Fibroblast of skin of back (primary cell): ENCODE measurements around the gene ZNRF3.
"Not testable (repeated sequence)": the region's sequence is repeated elsewhere in the genome, so short reads cannot be mapped to it uniquely, and the experiment has no call there.

Source experiments
- DNase-seq: peaks from one replicate; pipeline ENCODE4 v3.0.0-alpha.2; 2013

ZNRF3 gene

GRCh38 chr22:29070490-29070889 lies 187.1 kb downstream of the ZNRF3 start:
- DNase-seq, result no peak

- no peak for DNase-seq
Measured at GRCh38 chr22:29071261-29072045, 188.1 kb downstream of the ZNRF3 start.

- peak; percentile 71 for DNase-seq
Measured at GRCh38 chr22:29072193-29072978, 189.0 kb downstream of the ZNRF3 start.

GRCh38 chr22:29072979-29073617 lies 189.7 kb downstream of the ZNRF3 start, which contains the start of gene KREMEN1:
Gene KREMEN1 (plus strand): TSS chr22:29073035. CDS start chr22:29073131, 96 bp downstream.
- DNase-seq, result no peak

GRCh38 chr22:29073618-29074275 lies 190.4 kb downstream of the ZNRF3 start:
- no peak for DNase-seq

- DNase-seq, result no peak
Measured at GRCh38 chr22:29074276-29074772, 191.0 kb downstream of the ZNRF3 start.

GRCh38 chr22:29078036-29078868 lies 194.9 kb downstream of the ZNRF3 start:
- DNase-seq, result no peak

- DNase-seq, result no peak
Measured at GRCh38 chr22:29078869-29079207, 195.5 kb downstream of the ZNRF3 start.

- DNase-seq, result no peak
Measured at GRCh38 chr22:29079218-29079901, 196.0 kb downstream of the ZNRF3 start.

GRCh38 chr22:29080106-29080975 lies 197.0 kb downstream of the ZNRF3 start:
- no peak for DNase-seq

GRCh38 chr22:29081517-29082236 lies 198.3 kb downstream of the ZNRF3 start:
- no peak for DNase-seq

- no peak for DNase-seq
Measured at GRCh38 chr22:29082826-29083545, 199.6 kb downstream of the ZNRF3 start.

GRCh38 chr22:29083576-29083932 lies 200.2 kb downstream of the ZNRF3 start:
- DNase-seq, result not testable (repeated sequence)

- DNase-seq, result no peak
Measured at GRCh38 chr22:29083933-29084591, 200.7 kb downstream of the ZNRF3 start.

GRCh38 chr22:29087012-29087411 lies 203.6 kb downstream of the ZNRF3 start:
- DNase-seq, result no peak

GRCh38 chr22:29088809-29089208 lies 205.4 kb downstream of the ZNRF3 start:
- no peak for DNase-seq

- DNase-seq, result no peak
Measured at GRCh38 chr22:29089507-29089906, 206.1 kb downstream of the ZNRF3 start.

GRCh38 chr22:29090039-29090438 lies 206.7 kb downstream of the ZNRF3 start:
- DNase-seq, result no peak
